Spleen (tissue), 7 donors: ENCODE measurements around the gene NPHS1.

ENCODE experiments used
- POLR2A ChIP-seq, 3 donors: fragments of 450-650 bp; IDR thresholded peaks; one replicate each; pipeline ENCODE4 v1.5.1; 2017; ENCODE audit warnings: antibody characterized with exemption in 3 of 3, mild to moderate bottlenecking in 1 of 3
- TF ChIP-seq, protein P1 (sequence below), 11 experiments: fragments of 200-600 bp in 7 of 11; fragments of 450-650 bp in 4 of 11; sonication (generic) in 4 of 11; IDR thresholded peaks in 8 of 11; conservative IDR thresholded peaks in 3 of 11; 1 replicate in 7 of 11; 2 replicates in 4 of 11; pipeline versions ENCODE4 v1.4.0 to v1.8.0; 2016 to 2021; ENCODE audit warnings: antibody characterized with exemption in 11 of 11, inconsistent platforms in 4 of 11, mild to moderate bottlenecking in 1 of 11
- donor health status: DM: no; HTN: no; CAD: no; lungs with moderate emphysema.
- donor health status: DM: no; HTN: no; CAD: no.
- donor health status: DM: no; HTN: no; CAD: no.

GRCh38 chr19:35859414-35859813 is 7.1 kb upstream of the NPHS1 start:
- TF ChIP-seq, protein P1, sequence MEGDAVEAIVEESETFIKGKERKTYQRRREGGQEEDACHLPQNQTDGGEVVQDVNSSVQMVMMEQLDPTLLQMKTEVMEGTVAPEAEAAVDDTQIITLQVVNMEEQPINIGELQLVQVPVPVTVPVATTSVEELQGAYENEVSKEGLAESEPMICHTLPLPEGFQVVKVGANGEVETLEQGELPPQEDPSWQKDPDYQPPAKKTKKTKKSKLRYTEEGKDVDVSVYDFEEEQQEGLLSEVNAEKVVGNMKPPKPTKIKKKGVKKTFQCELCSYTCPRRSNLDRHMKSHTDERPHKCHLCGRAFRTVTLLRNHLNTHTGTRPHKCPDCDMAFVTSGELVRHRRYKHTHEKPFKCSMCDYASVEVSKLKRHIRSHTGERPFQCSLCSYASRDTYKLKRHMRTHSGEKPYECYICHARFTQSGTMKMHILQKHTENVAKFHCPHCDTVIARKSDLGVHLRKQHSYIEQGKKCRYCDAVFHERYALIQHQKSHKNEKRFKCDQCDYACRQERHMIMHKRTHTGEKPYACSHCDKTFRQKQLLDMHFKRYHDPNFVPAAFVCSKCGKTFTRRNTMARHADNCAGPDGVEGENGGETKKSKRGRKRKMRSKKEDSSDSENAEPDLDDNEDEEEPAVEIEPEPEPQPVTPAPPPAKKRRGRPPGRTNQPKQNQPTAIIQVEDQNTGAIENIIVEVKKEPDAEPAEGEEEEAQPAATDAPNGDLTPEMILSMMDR (IDR thresholded peaks at IDR 0.05 in 8 of 11, conservative IDR thresholded peaks at IDR 0.05 in 3 of 11) = no peak
- no peak for TF ChIP-seq POLR2A (IDR thresholded peaks at IDR 0.05)
